GM12801 (cell line): ENCODE data around the gene RANBP17.

ENCODE experiments used
- CTCF ChIP-seq: IDR thresholded peaks from one replicate; pipeline ENCODE4 v1.5.1; 2011; ENCODE audit warnings: control low read depth; ENCODE audit not compliant: insufficient read length; ENCODE audit errors: extremely low read depth

Gene RANBP17

GRCh38 chr5:170832241-170832640 is 29.6 kb upstream of the RANBP17 start:
- no peak for TF ChIP-seq CTCF

- TF ChIP-seq CTCF = no peak
Measured at GRCh38 chr5:170836226-170836625, 25.6 kb upstream of the RANBP17 start.

- TF ChIP-seq CTCF = no peak
Measured at GRCh38 chr5:170843870-170844269, 17.9 kb upstream of the RANBP17 start.

- no peak for TF ChIP-seq CTCF
Measured at GRCh38 chr5:170844651-170845050, 17.2 kb upstream of the RANBP17 start.

- TF ChIP-seq CTCF = no peak
Measured at GRCh38 chr5:170846416-170846815, 15.4 kb upstream of the RANBP17 start.

GRCh38 chr5:170846846-170847245 is 15.0 kb upstream of the RANBP17 start:
- TF ChIP-seq CTCF = no peak

GRCh38 chr5:170848033-170848432 is 13.8 kb upstream of the RANBP17 start:
- no peak for TF ChIP-seq CTCF

- no peak for TF ChIP-seq CTCF
Measured at GRCh38 chr5:170849374-170849773, 12.4 kb upstream of the RANBP17 start.
